GM12878 (cell line): Measurements from ENCODE around the gene AGBL1. TPM values are rescaled to one million over a fixed set of nuclear protein-coding genes. Genes with fewer than 3 reads are reported as not detected.

Source experiments
- ATAC-seq: fragments of 200-7000 bp; cut with Tn5 transposase; 3 replicates; pipeline ENCODE4 v1.9.1; 2020; ENCODE audit warnings: mild to moderate bottlenecking, moderate library complexity
- BruUV-seq: library from RNA; stranded (reverse); fragments of 400-500 nt; replicated peaks from 2 replicates; lab custom pipeline; 2021; lab: Mats Ljungman, UMichigan
- CTCF ChIA-PET: fragments of 300-600 bp; sonication (Branson Sonifier 250); formaldehyde crosslinking; extraction: SDS; loops from one replicate; lab custom pipeline; 2021; ENCODE audit warnings: inconsistent platforms; lab: Yijun Ruan, JAX
- POLR2A ChIA-PET: fragments of 350-600 bp; formaldehyde crosslinking; extraction: SDS; loops from one replicate; lab custom pipeline; 2021; ENCODE audit warnings: inconsistent platforms; lab: Charles Lee
- RAD21 ChIA-PET: fragments of 300-600 bp; sonication (Branson Sonifier 250); formaldehyde crosslinking; loops from one replicate; lab custom pipeline; 2023; ENCODE audit warnings: antibody characterized with exemption; ENCODE audit not compliant: unreplicated experiment; lab: Charles Lee
- SMC1A ChIA-PET: fragments of 300-600 bp; sonication (Branson Sonifier 250); formaldehyde crosslinking; loops from one replicate; lab custom pipeline; 2023; ENCODE audit not compliant: unreplicated experiment, uncharacterized antibody; lab: Charles Lee
- DNase-seq: peaks from one replicate; pipeline ENCODE4 v3.0.0-alpha.2; 2011; ENCODE audit warnings: low read depth, low spot score
- FAIRE-seq: peaks from 3 replicates; lab custom pipeline; 2011; peaks lifted over from hg19 to GRCh38; lab: Jason Lieb, UNC
- H2AFZ ChIP-seq: 2 replicates; pipeline ENCODE4 v1.6.0; 2011; ENCODE audit warnings: low read depth, low read length, control low read depth; ENCODE audit not compliant: control insufficient read depth
- H3K27ac ChIP-seq: 2 replicates; pipeline ENCODE4 v1.5.1; 2011; ENCODE audit warnings: control low read depth; ENCODE audit not compliant: control insufficient read depth, insufficient read depth
- H3K27me3 ChIP-seq, 2 experiments: replicated peaks in 1 of 2; 2 replicates each; pipeline versions ENCODE4 v1.6.0 to v1.6.1; 2011; ENCODE audit warnings: low read length in 1 of 2; ENCODE audit not compliant: control insufficient read depth in 2 of 2, insufficient read depth in 2 of 2
- H3K36me3 ChIP-seq, 2 experiments: 2 replicates each; pipeline ENCODE4 v1.5.1; 2011; ENCODE audit warnings: low read length in 1 of 2; ENCODE audit not compliant: control insufficient read depth in 2 of 2, insufficient read depth in 2 of 2
- H3K4me1 ChIP-seq: 2 replicates; pipeline ENCODE4 v1.6.1; 2011; ENCODE audit warnings: mild to moderate bottlenecking, low read length, moderate library complexity, mixed read lengths; ENCODE audit not compliant: control insufficient read depth, insufficient read depth
- H3K4me2 ChIP-seq: 2 replicates; pipeline ENCODE4 v1.6.0; 2011; ENCODE audit warnings: control low read depth; ENCODE audit not compliant: control insufficient read depth, insufficient read depth
- H3K4me3 ChIP-seq: fragments of 200-600 bp; sonication (generic); 2 replicates; pipeline ENCODE4 v1.5.1; 2016
- H3K79me2 ChIP-seq: 2 replicates; pipeline ENCODE4 v1.6.0; 2011; ENCODE audit warnings: low read length; ENCODE audit not compliant: control insufficient read depth, insufficient read depth
- H3K9ac ChIP-seq: 2 replicates; pipeline ENCODE4 v1.8.0; 2011; ENCODE audit warnings: low read length, control low read depth, mixed read lengths; ENCODE audit not compliant: control insufficient read depth, insufficient read depth
- H3K9me3 ChIP-seq: replicated peaks from 3 replicates; pipeline ENCODE4 v1.5.1; 2011; ENCODE audit warnings: mild to moderate bottlenecking, low read length; ENCODE audit not compliant: control insufficient read depth, insufficient read depth
- H4K20me1 ChIP-seq: 2 replicates; pipeline ENCODE4 v1.6.0; 2011; ENCODE audit not compliant: control insufficient read depth, insufficient read depth
- EGR1 ChIP-seq, 2 experiments: IDR thresholded peaks; 1 replicate in 1 of 2; 2 replicates in 1 of 2; pipeline ENCODE4 v1.6.1; 2011 to 2012; ENCODE audit warnings: low read depth in 2 of 2, low read length in 2 of 2, borderline replicate concordance in 1 of 2, mild to moderate bottlenecking in 1 of 2, moderate library complexity in 1 of 2
- EZH2 ChIP-seq: IDR thresholded peaks from 2 replicates; pipeline ENCODE4 v1.6.1; 2012; ENCODE audit warnings: low read depth, mild to moderate bottlenecking, control low read depth, inconsistent platforms, low read length, borderline replicate concordance; ENCODE audit not compliant: control insufficient read depth
- GATAD2B ChIP-seq: fragments of 450-650 bp; conservative IDR thresholded peaks from 2 replicates; pipeline ENCODE4 v1.6.1; 2017; ENCODE audit warnings: low read depth, mild to moderate bottlenecking, moderate library complexity
- HDAC2 ChIP-seq: fragments of 200-600 bp; sonication (generic); IDR thresholded peaks from 2 replicates; pipeline ENCODE4 v1.6.1; 2017
- PKNOX1 ChIP-seq: fragments of 450-650 bp; IDR thresholded peaks from 2 replicates; pipeline ENCODE4 v1.6.1; 2016; ENCODE audit warnings: mild to moderate bottlenecking
- PML ChIP-seq: IDR thresholded peaks from 2 replicates; pipeline ENCODE4 v1.6.1; 2012; ENCODE audit warnings: low read length, inconsistent platforms
- POU2F2 ChIP-seq: IDR thresholded peaks from 3 replicates; pipeline ENCODE4 v1.6.1; 2011; ENCODE audit warnings: low read depth, mild to moderate bottlenecking, low read length, borderline replicate concordance
- SMAD1 ChIP-seq: fragments of 450-650 bp; IDR thresholded peaks from 2 replicates; pipeline ENCODE4 v1.6.1; 2018; ENCODE audit warnings: mild to moderate bottlenecking, low read depth; ENCODE audit not compliant: partially characterized antibody
- SREBF1 ChIP-seq: IDR thresholded peaks from 2 replicates; pipeline ENCODE4 v1.6.1; 2012; ENCODE audit warnings: mild to moderate bottlenecking, low read length
- STAT1 ChIP-seq: fragments of 450-650 bp; conservative IDR thresholded peaks from 2 replicates; pipeline ENCODE4 v1.6.1; 2014; ENCODE audit warnings: antibody characterized with exemption, mild to moderate bottlenecking
- ZBTB33 ChIP-seq: fragments of 450-650 bp; IDR thresholded peaks from 2 replicates; pipeline ENCODE4 v1.6.1; 2017; ENCODE audit warnings: mild to moderate bottlenecking
- ZNF274 ChIP-seq: IDR thresholded peaks from one replicate; pipeline ENCODE4 v1.8.0; 2011; ENCODE audit not compliant: insufficient read length, insufficient read depth
- ZSCAN29 ChIP-seq: fragments of 450-650 bp; IDR thresholded peaks from 2 replicates; pipeline ENCODE4 v1.6.1; 2017; ENCODE audit warnings: mild to moderate bottlenecking, moderate library complexity
- WGBS: methylation state at CpG from one replicate; pipeline ENCODE4 v1.1.6; 2016; ENCODE audit warnings: low lambda C conversion rate; ENCODE audit not compliant: insufficient replicate concordance, insufficient coverage; ENCODE audit errors: missing lambda C conversion rate; 5-methylcytosine and 5-hydroxymethylcytosine counted together
- in situ Hi-C: fragments of 300-500 bp; cut with MboI; formaldehyde crosslinking; loops from 9 replicates; pipeline ENCODE4 v1.14.3; 2018; ENCODE audit warnings: mixed read lengths
- intact Hi-C: fragments of 100-400 bp; cut with micrococcal nuclease; formaldehyde crosslinking; loops from one replicate; pipeline ENCODE4 v1.14.2; 2022; ENCODE audit not compliant: unreplicated experiment
- polyA plus RNA-seq, 11 experiments: library from polyadenylated mRNA; depleted of rRNA in 4 of 11; unstranded in 6 of 11; stranded (reverse) in 5 of 11; fragments of >200 nt; fragmentation: Nextera tagmentation in 4 of 11; fragmentation: Illumina TruSeq in 1 of 11; extraction: Ambion mirVana in 4 of 11; extraction: Trizol in 1 of 11; gene quantifications; 1 replicate in 1 of 11; 2 replicates in 10 of 11; pipeline versions ENCODE4 v1.2.1 to v1.2.3, GENCODE V29; 2011 to 2016; ENCODE audit warnings: inconsistent platforms in 2 of 11, missing spikeins in 2 of 11, low read depth in 1 of 11
- total RNA-seq, 4 experiments: library from RNA; depleted of rRNA in 3 of 4; stranded (reverse); fragments of >200 nt in 3 of 4; fragmentation: Illumina TruSeq in 1 of 4; extraction: Trizol in 1 of 4; gene quantifications; 2 replicates each; pipeline versions ENCODE4 v1.2.1 to v1.2.3, GENCODE V29; 2013 to 2021

The AGBL1 gene
- total and polyA plus RNA-seq, 10 of the 15 experiments (the other 5 are each of a cell fraction or from before 2014, with no cell fraction given), result not detected

- Histone ChIP-seq H3K9ac (no peak overlapping the region), H3K79me2 (no peaks in the 10 kb centered on the region), H3K27ac (no peak overlapping the region), H3K9me3 (no peaks in the 10 kb centered on the region; the same call in 2 of the 3 replicates), H3K27me3 (no peaks in the 10 kb centered on the region), H4K20me1 (no peaks in the 10 kb centered on the region), H3K4me2 (no peak overlapping the region), H2AFZ (no peak overlapping the region), H3K36me3 (no peaks in the 10 kb centered on the region), H3K4me1 (no peaks in the 10 kb centered on the region), H3K4me3 (no peak overlapping the region)
- FAIRE-seq (no peak), ATAC-seq (no peak), DNase-seq (no peak)
- POLR2A ChIA-PET, result no interaction called here
- in situ Hi-C loops, result no loop called here
- SMC1A ChIA-PET, result no interaction called here
- intact Hi-C loops, result no loop called here
- TF ChIP-seq PML (no peak), STAT1 (no peak), HDAC2 (no peak), ZNF274 (no peak), SMAD1 (no peak), GATAD2B (no peak), PKNOX1 (no peak), EGR1 (IDR thresholded peaks at IDR 0.05; ENCODE audit: borderline replicate concordance in 1 of 2, low read depth in 2 of 2, low read length in 2 of 2) (no peak), ZSCAN29 (no peak), SREBF1 (no peak), EZH2 (no peak), ZBTB33 (no peak), POU2F2 (no peak)
- CTCF ChIA-PET, result no interaction called here
- 44% methylated on average over 11 of the region's 11 CpGs for WGBS
- BruUV-seq, result no TSS peak
- RAD21 ChIA-PET, result no interaction called here
These were observed 492.2 kb downstream of the AGBL1 start for GRCh38 chr15:86571873-86572272.
